HepG2 (cell line): ENCODE results near the gene KCNQ1OT1. TPM values are rescaled to one million over a fixed set of nuclear protein-coding genes. Genes with fewer than 3 reads are reported as not detected.

Experiments
- DNMT1 ChIP-seq: sonication (generic); formaldehyde crosslinking; IDR thresholded peaks from 2 replicates; pipeline ENCODE4 v1.5.1; 2020; ENCODE audit warnings: mild to moderate bottlenecking, missing genetic modification reagents
- FOXJ3 ChIP-seq: sonication (generic); formaldehyde crosslinking; IDR thresholded peaks from 2 replicates; pipeline ENCODE4 v1.4.0; 2020; ENCODE audit warnings: missing genetic modification reagents, mild to moderate bottlenecking, borderline replicate concordance
- MAF1 ChIP-seq: sonication (generic); formaldehyde crosslinking; IDR thresholded peaks from 2 replicates; pipeline ENCODE4 v1.5.0; 2020; ENCODE audit warnings: missing genetic modification reagents, borderline replicate concordance
- MIER3 ChIP-seq: IDR thresholded peaks from 2 replicates; pipeline ENCODE4 v1.6.1; 2016; ENCODE audit warnings: missing compliant biosample characterization, borderline replicate concordance
- NFE2 ChIP-seq: sonication (generic); formaldehyde crosslinking; IDR thresholded peaks from 2 replicates; pipeline ENCODE4 v1.4.0; 2020; ENCODE audit warnings: missing genetic modification reagents
- POLR2AphosphoS5 ChIP-seq: IDR thresholded peaks from 2 replicates; pipeline ENCODE4 v1.6.1; 2012; ENCODE audit warnings: low read depth, low read length
- ZKSCAN5 ChIP-seq: sonication (generic); formaldehyde crosslinking; IDR thresholded peaks from 2 replicates; pipeline ENCODE4 v1.5.1; 2020; ENCODE audit warnings: mild to moderate bottlenecking, missing genetic modification reagents
- ZNF331 ChIP-seq: sonication (generic); formaldehyde crosslinking; IDR thresholded peaks from 2 replicates; pipeline ENCODE4 v1.4.0; 2020; ENCODE audit warnings: missing genetic modification reagents
- ZNF674 ChIP-seq: sonication (generic); formaldehyde crosslinking; IDR thresholded peaks from 2 replicates; pipeline ENCODE4 v1.5.0; 2020; ENCODE audit warnings: low read depth, mild to moderate bottlenecking, missing genetic modification reagents
- ZNF883 ChIP-seq: sonication (generic); formaldehyde crosslinking; IDR thresholded peaks from 2 replicates; pipeline ENCODE4 v1.5.1; 2020; ENCODE audit warnings: mild to moderate bottlenecking, missing genetic modification reagents; ENCODE audit errors: not compliant biosample characterization
- polyA plus RNA-seq, 8 experiments: library from polyadenylated mRNA; depleted of rRNA in 3 of 8; stranded (reverse) in 7 of 8; unstranded in 1 of 8; fragments of >200 nt; fragmentation: Illumina TruSeq in 4 of 8; extraction: Trizol in 4 of 8; gene quantifications; 2 replicates each; pipeline versions ENCODE4 v1.2.1 to v1.2.3, GENCODE V29; 2011 to 2016; ENCODE audit warnings: low read depth in 4 of 8, missing spikeins in 1 of 8, mixed read lengths in 1 of 8; ENCODE audit not compliant: insufficient read depth in 1 of 8
- total RNA-seq, 5 experiments: library from RNA; depleted of rRNA; stranded (reverse); fragments of >200 nt; fragmentation: Illumina TruSeq; extraction: Trizol; gene quantifications; 2 replicates each; pipeline ENCODE4 v1.2.3, GENCODE V29; 2016; ENCODE audit warnings: low read depth in 1 of 5
- TF ChIP-seq, protein P1 (sequence below): sonication (generic); formaldehyde crosslinking; IDR thresholded peaks from 2 replicates; pipeline ENCODE4 v1.5.0; 2020; ENCODE audit warnings: mild to moderate bottlenecking, missing genetic modification reagents, moderate library complexity
- TF ChIP-seq, protein P2 (sequence below): IDR thresholded peaks from 2 replicates; pipeline ENCODE4 v1.6.1; 2012; ENCODE audit warnings: inconsistent platforms
- TF ChIP-seq, protein P3 (sequence below): sonication (generic); formaldehyde crosslinking; conservative IDR thresholded peaks from 2 replicates; pipeline ENCODE4 v1.8.1; 2023; ENCODE audit warnings: missing genetic modification reagents

The KCNQ1OT1 gene
- total and polyA plus RNA-seq, 2 of the 13 experiments (the other 11 are each of a cell fraction or from before 2014, with no cell fraction given) = 1.3 to 18.9 TPM

DNA sequence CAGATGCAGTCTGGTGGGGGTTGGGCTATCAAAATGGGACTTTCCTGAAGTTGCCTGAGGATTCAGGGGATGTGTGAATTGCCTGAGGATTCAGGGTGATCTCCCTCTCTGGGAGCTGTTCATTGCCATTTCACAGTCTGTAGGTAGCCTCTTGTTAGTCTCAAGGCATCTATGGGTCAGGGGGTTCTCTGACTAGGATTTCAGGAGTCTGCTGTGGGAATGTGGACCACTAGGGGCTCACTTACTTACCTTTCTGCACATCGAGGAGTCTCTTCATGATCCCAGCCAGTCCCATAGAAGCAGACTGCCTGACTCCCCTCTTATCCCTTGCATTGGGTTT lies 54.0 kb downstream of the KCNQ1OT1 start (continued):
- TF ChIP-seq, protein P1, sequence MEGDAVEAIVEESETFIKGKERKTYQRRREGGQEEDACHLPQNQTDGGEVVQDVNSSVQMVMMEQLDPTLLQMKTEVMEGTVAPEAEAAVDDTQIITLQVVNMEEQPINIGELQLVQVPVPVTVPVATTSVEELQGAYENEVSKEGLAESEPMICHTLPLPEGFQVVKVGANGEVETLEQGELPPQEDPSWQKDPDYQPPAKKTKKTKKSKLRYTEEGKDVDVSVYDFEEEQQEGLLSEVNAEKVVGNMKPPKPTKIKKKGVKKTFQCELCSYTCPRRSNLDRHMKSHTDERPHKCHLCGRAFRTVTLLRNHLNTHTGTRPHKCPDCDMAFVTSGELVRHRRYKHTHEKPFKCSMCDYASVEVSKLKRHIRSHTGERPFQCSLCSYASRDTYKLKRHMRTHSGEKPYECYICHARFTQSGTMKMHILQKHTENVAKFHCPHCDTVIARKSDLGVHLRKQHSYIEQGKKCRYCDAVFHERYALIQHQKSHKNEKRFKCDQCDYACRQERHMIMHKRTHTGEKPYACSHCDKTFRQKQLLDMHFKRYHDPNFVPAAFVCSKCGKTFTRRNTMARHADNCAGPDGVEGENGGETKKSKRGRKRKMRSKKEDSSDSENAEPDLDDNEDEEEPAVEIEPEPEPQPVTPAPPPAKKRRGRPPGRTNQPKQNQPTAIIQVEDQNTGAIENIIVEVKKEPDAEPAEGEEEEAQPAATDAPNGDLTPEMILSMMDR = 0 out of 2 replicates have a peak, but pooled peaks have one; percentile 13
- 0 out of 2 replicates have a peak, but pooled peaks have one; percentile 6 for TF ChIP-seq FOXJ3 (CRISPR knock-in tag)
- peak; percentile 5; the same call in 1 of the 2 replicates for TF ChIP-seq DNMT1 (CRISPR knock-in tag)
- TF ChIP-seq ZNF331 = no peak
- TF ChIP-seq, protein P2, sequence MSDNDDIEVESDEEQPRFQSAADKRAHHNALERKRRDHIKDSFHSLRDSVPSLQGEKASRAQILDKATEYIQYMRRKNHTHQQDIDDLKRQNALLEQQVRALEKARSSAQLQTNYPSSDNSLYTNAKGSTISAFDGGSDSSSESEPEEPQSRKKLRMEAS = peak; percentile 7; the same call in 1 of the 2 replicates
- no peak for TF ChIP-seq MIER3 (CRISPR knock-in tag)
- no peak for TF ChIP-seq ZKSCAN5 (CRISPR knock-in tag)
- no peak for TF ChIP-seq NFE2 (CRISPR knock-in tag)
- no peak for TF ChIP-seq ZNF674 (CRISPR knock-in tag)
- TF ChIP-seq ZNF883 (CRISPR knock-in tag) = no peak
- peak; percentile 8; the same call in 1 of the 2 replicates for TF ChIP-seq POLR2AphosphoS5
- 0 out of 2 replicates have a peak, but pooled peaks have one; percentile 15 for TF ChIP-seq MAF1 (CRISPR knock-in tag)
- TF ChIP-seq, protein P3, sequence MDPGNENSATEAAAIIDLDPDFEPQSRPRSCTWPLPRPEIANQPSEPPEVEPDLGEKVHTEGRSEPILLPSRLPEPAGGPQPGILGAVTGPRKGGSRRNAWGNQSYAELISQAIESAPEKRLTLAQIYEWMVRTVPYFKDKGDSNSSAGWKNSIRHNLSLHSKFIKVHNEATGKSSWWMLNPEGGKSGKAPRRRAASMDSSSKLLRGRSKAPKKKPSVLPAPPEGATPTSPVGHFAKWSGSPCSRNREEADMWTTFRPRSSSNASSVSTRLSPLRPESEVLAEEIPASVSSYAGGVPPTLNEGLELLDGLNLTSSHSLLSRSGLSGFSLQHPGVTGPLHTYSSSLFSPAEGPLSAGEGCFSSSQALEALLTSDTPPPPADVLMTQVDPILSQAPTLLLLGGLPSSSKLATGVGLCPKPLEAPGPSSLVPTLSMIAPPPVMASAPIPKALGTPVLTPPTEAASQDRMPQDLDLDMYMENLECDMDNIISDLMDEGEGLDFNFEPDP (CRISPR knock-in tag) = no peak
